ENCODE results near the gene ANKRD49. TPM values are rescaled to one million over a fixed set of nuclear protein-coding genes. Genes with fewer than 3 reads are reported as not detected.
"Not testable (repeated sequence)": the region's sequence is repeated elsewhere in the genome, so short reads cannot be mapped to it uniquely, and the experiment has no call there.

Gene ANKRD49
- total and polyA plus RNA-seq, 2 donors = 41.0 to 44.0 TPM

DNA sequence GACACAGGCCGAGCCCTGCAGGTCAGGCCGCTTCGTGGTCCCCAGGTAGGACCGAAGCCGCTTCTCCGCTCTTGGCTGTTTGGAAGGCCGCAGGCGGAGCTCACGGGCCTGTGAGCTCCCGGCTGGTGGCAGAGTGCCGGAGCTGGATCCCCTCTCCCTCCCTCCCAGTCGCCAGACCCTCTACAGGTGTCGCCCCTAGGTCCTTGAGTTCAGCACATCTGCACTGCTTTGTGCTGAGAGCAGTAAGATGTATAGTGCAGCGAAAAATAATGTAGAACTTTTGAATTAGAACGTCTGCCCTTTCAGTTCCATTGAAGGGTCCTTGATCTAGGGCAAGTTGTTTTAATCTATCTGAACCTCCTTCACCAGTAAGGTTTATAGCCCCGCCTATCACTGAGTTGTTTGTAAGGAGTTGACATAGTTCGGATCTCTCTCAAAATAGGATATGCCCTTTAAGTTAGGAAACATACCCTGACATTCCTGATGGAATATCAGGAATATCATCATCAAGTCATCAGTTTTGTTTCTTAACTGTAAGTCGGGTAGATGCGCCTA lies 419 bp downstream of the ANKRD49 start:
- peaks cover 0 to 4% of the 10 kb centered on the region in 2 donors for H3K4me1 ChIP-seq (ENCODE audit: control insufficient read depth in 2 of 2, insufficient read depth in 2 of 2, low read length in 2 of 2)
- DNase-seq (ENCODE audit: low read depth in 6 of 9, low spot score in 9 of 9) = no peak
- peak overlapping the region; percentile 85 to 89 for H3K27ac ChIP-seq (ENCODE audit: low read depth in 1 of 2, low read length in 1 of 2)
- 8% methylated on average over 19 of the region's 19 CpGs for WGBS
- no peaks in the 10 kb centered on the region for H3K9me3 ChIP-seq (ENCODE audit: control insufficient read depth in 2 of 2, insufficient read depth in 1 of 2, low read length in 1 of 2)
- peaks cover 14 to 35% of the 10 kb centered on the region in 2 donors for H3K36me3 ChIP-seq (ENCODE audit: control insufficient read depth in 2 of 2, insufficient read depth in 2 of 2, low read length in 1 of 2)
- H3K4me3 ChIP-seq (ENCODE audit: low read length in 2 of 2) = peak overlapping the region; percentile 75 to 82
- no peaks in the 10 kb centered on the region for H3K27me3 ChIP-seq (ENCODE audit: control insufficient read depth in 2 of 2, insufficient read depth in 1 of 2, low read length in 1 of 2)

DNA sequence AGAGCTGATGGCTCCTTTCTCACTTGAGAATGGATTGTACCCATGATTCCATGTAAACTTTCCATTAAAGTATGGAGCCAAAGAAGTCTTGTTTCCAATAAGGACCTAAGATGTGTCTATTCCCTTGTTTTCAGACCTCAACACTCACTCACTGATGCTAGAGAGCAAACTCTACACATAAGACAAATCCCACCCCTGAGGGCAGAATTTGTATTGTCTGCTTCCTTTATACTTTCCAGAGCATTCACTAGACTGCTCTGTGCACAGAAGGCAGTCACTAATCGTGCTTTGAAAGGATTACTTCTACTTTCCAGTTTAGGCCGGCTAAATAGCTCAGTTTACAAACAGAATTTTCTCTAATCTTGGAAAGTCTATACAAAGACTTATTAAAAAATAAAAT lies 6.4 kb downstream of the ANKRD49 start:
- no peaks in the 10 kb centered on the region for H3K27me3 ChIP-seq (ENCODE audit: control insufficient read depth in 2 of 2, insufficient read depth in 1 of 2, low read length in 1 of 2)
- peaks cover 10 to 34% of the 10 kb centered on the region in 2 donors for H3K36me3 ChIP-seq (ENCODE audit: control insufficient read depth in 2 of 2, insufficient read depth in 2 of 2, low read length in 1 of 2)
- DNase-seq (ENCODE audit: low read depth in 6 of 9, low spot score in 9 of 9) = no peak
- H3K4me1 ChIP-seq (ENCODE audit: control insufficient read depth in 2 of 2, insufficient read depth in 2 of 2, low read length in 2 of 2) = no peaks in the 10 kb centered on the region
- 96% methylated on average over 2 of the region's 2 CpGs for WGBS
- no peak overlapping the region for H3K27ac ChIP-seq (ENCODE audit: low read depth in 1 of 2, low read length in 1 of 2)
- no peaks in the 10 kb centered on the region for H3K9me3 ChIP-seq (ENCODE audit: control insufficient read depth in 2 of 2, insufficient read depth in 1 of 2, low read length in 1 of 2)
- no peak overlapping the region for H3K4me3 ChIP-seq (ENCODE audit: low read length in 2 of 2)

DNA sequence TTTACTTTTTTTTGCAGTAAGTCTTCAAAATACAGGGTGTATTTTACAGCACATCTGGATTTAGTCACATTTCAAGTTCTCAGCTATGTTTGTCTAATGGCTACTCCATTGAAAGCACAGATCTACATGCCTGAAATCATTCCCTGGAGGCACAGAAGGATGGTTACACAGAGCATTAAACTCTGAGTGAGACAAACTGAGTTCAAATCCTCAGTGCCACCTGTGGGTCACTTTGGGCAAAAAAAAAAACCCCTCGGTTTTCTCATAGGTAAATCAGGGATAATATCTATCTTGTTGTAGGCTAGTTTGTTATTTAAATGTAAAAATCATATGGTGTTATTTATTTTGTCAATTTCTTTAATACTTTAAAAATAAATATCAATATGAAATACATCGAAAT lies 7.7 kb downstream of the ANKRD49 start:
- no peak overlapping the region for H3K27ac ChIP-seq (ENCODE audit: low read depth in 1 of 2, low read length in 1 of 2)
- 90% methylated on average over 2 of the region's 2 CpGs for WGBS

DNA sequence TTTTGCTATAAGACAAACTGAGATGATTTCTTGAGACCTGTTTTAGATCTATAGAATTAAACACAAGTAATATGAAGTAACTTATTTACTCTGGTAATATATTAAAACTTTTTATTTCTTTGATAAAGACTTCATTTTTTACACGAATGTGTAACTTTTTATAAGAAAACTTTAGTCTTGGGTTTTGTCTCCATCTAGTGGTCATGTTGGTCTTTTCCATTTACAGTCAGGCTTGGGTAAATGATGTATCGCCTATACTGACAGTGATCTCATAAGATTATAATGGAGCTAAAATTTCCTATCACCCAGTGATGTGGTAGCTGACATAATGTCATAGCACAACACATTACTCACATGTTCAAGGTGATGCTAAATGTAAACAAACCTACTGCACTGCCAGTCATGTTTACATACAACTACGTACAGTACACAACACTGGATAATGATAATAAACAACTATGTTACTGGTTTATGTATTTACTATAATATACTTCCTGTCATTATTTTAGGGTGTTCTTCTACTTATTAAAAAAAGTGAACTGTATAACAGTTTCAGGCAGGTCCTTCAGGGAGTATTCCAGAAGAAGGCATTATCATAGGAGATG lies 11.0 kb downstream of the ANKRD49 start:
- DNase-seq (ENCODE audit: low read depth in 6 of 9, low spot score in 9 of 9) = peak in 7 of 9 donors; percentile 37 to 78 (median 55)
- no peaks in the 10 kb centered on the region for H3K27me3 ChIP-seq (ENCODE audit: control insufficient read depth in 2 of 2, insufficient read depth in 1 of 2, low read length in 1 of 2)
- H3K27ac ChIP-seq (ENCODE audit: low read depth in 1 of 2, low read length in 1 of 2) = no peak overlapping the region
- H3K9me3 ChIP-seq (ENCODE audit: control insufficient read depth in 2 of 2, insufficient read depth in 1 of 2, low read length in 1 of 2) = no peaks in the 10 kb centered on the region
- H3K36me3 ChIP-seq (ENCODE audit: control insufficient read depth in 2 of 2, insufficient read depth in 2 of 2, low read length in 1 of 2) = peaks cover 4 to 6% of the 10 kb centered on the region in 2 donors
- no peak overlapping the region for H3K4me3 ChIP-seq (ENCODE audit: low read length in 2 of 2)
- no peaks in the 10 kb centered on the region for H3K4me1 ChIP-seq (ENCODE audit: control insufficient read depth in 2 of 2, insufficient read depth in 2 of 2, low read length in 2 of 2)
- 30% methylated on average over 3 of the region's 3 CpGs for WGBS

More for the DNA sequence above, 7.7 kb downstream of the ANKRD49 start:
- no peak overlapping the region for H3K4me3 ChIP-seq (ENCODE audit: low read length in 2 of 2)
- no peaks in the 10 kb centered on the region for H3K27me3 ChIP-seq (ENCODE audit: control insufficient read depth in 2 of 2, insufficient read depth in 1 of 2, low read length in 1 of 2)
- H3K9me3 ChIP-seq (ENCODE audit: control insufficient read depth in 2 of 2, insufficient read depth in 1 of 2, low read length in 1 of 2) = no peaks in the 10 kb centered on the region
- DNase-seq (ENCODE audit: low read depth in 6 of 9, low spot score in 9 of 9) = no peak
- H3K36me3 ChIP-seq (ENCODE audit: control insufficient read depth in 2 of 2, insufficient read depth in 2 of 2, low read length in 1 of 2) = peaks cover 10 to 34% of the 10 kb centered on the region in 2 donors
- H3K4me1 ChIP-seq (ENCODE audit: control insufficient read depth in 2 of 2, insufficient read depth in 2 of 2, low read length in 2 of 2) = no peaks in the 10 kb centered on the region

DNA sequence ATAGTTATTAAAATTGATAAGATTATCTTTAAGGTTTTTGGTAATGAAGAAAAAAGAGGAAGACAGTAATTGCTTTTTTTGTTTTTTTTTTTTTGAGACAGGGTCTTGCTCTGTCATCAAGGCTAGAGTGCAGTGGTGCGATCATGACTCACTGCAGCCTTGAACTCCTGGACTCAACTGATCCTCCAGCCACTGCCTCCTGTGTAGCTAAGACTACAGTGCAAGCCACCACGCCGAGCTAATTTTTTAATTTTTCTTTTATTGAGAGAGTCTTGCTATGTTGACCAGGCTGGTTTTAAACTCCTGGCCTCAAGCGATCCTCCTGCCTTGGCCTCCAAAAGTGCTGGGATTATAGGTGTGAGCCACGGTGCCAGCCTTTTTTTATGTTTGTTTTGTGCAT lies 12.7 kb downstream of the ANKRD49 start:
- H3K9me3 ChIP-seq (ENCODE audit: control insufficient read depth in 2 of 2, insufficient read depth in 1 of 2, low read length in 1 of 2); H3K27ac ChIP-seq (ENCODE audit: low read depth in 1 of 2, low read length in 1 of 2); H3K36me3 ChIP-seq (ENCODE audit: control insufficient read depth in 2 of 2, insufficient read depth in 2 of 2, low read length in 1 of 2); H3K4me1 ChIP-seq (ENCODE audit: control insufficient read depth in 2 of 2, insufficient read depth in 2 of 2, low read length in 2 of 2); H3K4me3 ChIP-seq (ENCODE audit: low read length in 2 of 2); H3K27me3 ChIP-seq (ENCODE audit: control insufficient read depth in 2 of 2, insufficient read depth in 1 of 2, low read length in 1 of 2); DNase-seq (ENCODE audit: low read depth in 6 of 9, low spot score in 9 of 9): not testable (repeated sequence)
- 96% methylated on average over 5 of the region's 5 CpGs for WGBS

DNA sequence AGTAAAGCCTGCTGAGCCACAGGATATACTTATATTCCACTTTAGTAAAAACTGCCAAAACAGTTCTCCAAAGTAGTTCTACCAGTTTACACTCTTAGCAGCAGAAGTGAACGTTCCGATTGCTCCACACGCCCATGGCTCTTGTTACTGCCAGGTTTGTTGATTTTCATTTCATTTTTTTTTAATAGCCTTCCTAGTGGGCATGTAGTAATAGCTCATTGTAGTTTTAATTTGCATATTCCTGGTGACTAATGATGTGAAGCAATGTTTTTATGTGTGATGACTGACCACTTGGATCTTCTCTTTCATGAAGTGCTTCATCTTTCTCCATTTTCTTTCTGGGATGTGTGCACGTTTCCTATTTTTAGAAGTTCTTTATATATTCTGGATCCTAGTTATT lies 13.7 kb downstream of the ANKRD49 start:
- H3K4me3 ChIP-seq (ENCODE audit: low read length in 2 of 2) = no peak overlapping the region
- H3K36me3 ChIP-seq (ENCODE audit: control insufficient read depth in 2 of 2, insufficient read depth in 2 of 2, low read length in 1 of 2) = no peaks in the 10 kb centered on the region
- peaks cover 0 to 13% of the 10 kb centered on the region in 2 donors for H3K27me3 ChIP-seq (ENCODE audit: control insufficient read depth in 2 of 2, insufficient read depth in 1 of 2, low read length in 1 of 2)
- no peak for DNase-seq (ENCODE audit: low read depth in 6 of 9, low spot score in 9 of 9)
- H3K27ac ChIP-seq (ENCODE audit: low read depth in 1 of 2, low read length in 1 of 2) = no peak overlapping the region
- H3K4me1 ChIP-seq (ENCODE audit: control insufficient read depth in 2 of 2, insufficient read depth in 2 of 2, low read length in 2 of 2) = peaks cover 0 to 8% of the 10 kb centered on the region in 2 donors
- 91% methylated on average over 4 of the region's 4 CpGs for WGBS
- no peaks in the 10 kb centered on the region for H3K9me3 ChIP-seq (ENCODE audit: control insufficient read depth in 2 of 2, insufficient read depth in 1 of 2, low read length in 1 of 2)

DNA sequence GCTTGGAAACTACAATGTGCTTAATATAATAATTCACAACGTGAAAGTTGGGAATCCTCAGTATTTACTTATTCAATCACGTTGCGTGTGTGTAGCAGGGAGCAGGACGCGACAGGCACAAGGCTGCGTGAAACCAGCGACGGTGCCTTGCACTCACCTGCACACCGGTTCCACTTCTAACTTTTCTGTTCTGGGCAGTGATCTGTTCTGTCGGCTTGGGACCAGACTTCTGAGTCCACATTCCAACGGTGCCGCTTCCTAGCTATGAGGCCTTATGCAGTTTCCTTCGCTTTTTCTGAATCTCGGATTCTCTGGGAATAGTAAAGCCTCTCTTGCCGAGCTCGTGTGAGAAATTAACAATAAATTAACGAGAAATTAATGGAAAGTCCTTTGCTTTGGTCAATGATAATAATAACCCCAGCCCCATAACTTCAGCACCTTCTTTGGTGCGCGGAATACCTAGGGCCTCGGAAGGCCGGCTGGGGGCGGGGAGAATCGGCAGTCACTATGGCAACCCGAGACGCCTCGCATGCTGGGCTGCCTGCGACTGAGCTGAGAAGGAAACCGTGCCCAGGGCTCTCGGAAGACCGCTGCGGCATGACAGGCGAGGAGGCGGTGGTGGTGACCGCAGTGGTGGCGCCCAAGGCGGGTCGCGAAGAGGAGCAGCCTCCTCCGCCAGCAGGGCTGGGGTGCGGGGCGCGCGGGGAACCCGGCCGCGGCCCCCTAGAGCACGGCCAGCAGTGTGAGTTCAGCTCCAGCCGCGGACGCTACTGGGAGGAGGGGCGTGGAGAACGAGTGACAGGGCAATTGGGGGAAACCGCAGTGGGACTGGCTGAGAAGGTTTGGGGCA lies 18.4 kb downstream of the ANKRD49 start, which contains the start of gene C11orf97:
C11orf97 (plus strand) TSS at position 530 of the 850 bp plus-strand sequence; CDS start at position 598, 68 bp downstream.
- Histone ChIP-seq H3K9me3 (ENCODE audit: control insufficient read depth in 2 of 2, insufficient read depth in 1 of 2, low read length in 1 of 2) (no peaks in the 10 kb centered on the region), H3K36me3 (ENCODE audit: control insufficient read depth in 2 of 2, insufficient read depth in 2 of 2, low read length in 1 of 2) (no peaks in the 10 kb centered on the region), H3K27me3 (ENCODE audit: control insufficient read depth in 2 of 2, insufficient read depth in 1 of 2, low read length in 1 of 2) (peaks cover 2 to 37% of the 10 kb centered on the region in 2 donors), H3K27ac (ENCODE audit: low read depth in 1 of 2, low read length in 1 of 2) (no peak within 1 kb of the TSS), H3K4me1 (ENCODE audit: control insufficient read depth in 2 of 2, insufficient read depth in 2 of 2, low read length in 2 of 2) (peaks cover 0 to 10% of the 10 kb centered on the region in 2 donors), H3K4me3 (ENCODE audit: low read length in 2 of 2) (peak within 1 kb of the TSS; percentile 19 to 49)
- WGBS = 17% methylated on average over 53 of the region's 53 CpGs
- peak in 6 of 9 donors; percentile 41 to 71 (median 50) for DNase-seq (ENCODE audit: low read depth in 6 of 9, low spot score in 9 of 9)

DNA sequence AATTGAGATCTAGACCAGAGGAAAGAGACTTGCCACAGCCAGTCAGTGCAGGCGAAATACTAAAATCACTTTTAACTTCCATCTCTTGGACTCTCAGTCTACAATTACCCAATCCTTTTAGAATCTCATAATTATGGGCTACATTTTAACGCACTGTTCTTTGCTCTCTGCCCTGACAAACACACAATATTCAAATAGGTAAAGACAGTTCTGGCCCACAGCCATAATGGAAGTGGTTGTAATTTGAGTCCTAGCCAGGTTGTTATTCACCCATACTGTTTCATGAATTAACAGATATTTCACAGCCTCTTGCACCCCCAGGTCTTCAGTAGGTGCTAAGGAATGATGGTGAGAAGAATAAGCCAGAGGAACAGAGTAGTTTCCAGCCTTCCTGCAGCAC lies 19.3 kb downstream of the ANKRD49 start:
- Histone ChIP-seq H3K27me3 (ENCODE audit: control insufficient read depth in 2 of 2, insufficient read depth in 1 of 2, low read length in 1 of 2) (peaks cover 2 to 37% of the 10 kb centered on the region in 2 donors), H3K36me3 (ENCODE audit: control insufficient read depth in 2 of 2, insufficient read depth in 2 of 2, low read length in 1 of 2) (no peaks in the 10 kb centered on the region), H3K4me1 (ENCODE audit: control insufficient read depth in 2 of 2, insufficient read depth in 2 of 2, low read length in 2 of 2) (peaks cover 0 to 10% of the 10 kb centered on the region in 2 donors), H3K27ac (ENCODE audit: low read depth in 1 of 2, low read length in 1 of 2) (no peak overlapping the region), H3K9me3 (ENCODE audit: control insufficient read depth in 2 of 2, insufficient read depth in 1 of 2, low read length in 1 of 2) (no peaks in the 10 kb centered on the region), H3K4me3 (ENCODE audit: low read length in 2 of 2) (no peak overlapping the region)
- no peak for DNase-seq (ENCODE audit: low read depth in 6 of 9, low spot score in 9 of 9)
- 48% methylated on average over 2 of the region's 2 CpGs for WGBS

DNA sequence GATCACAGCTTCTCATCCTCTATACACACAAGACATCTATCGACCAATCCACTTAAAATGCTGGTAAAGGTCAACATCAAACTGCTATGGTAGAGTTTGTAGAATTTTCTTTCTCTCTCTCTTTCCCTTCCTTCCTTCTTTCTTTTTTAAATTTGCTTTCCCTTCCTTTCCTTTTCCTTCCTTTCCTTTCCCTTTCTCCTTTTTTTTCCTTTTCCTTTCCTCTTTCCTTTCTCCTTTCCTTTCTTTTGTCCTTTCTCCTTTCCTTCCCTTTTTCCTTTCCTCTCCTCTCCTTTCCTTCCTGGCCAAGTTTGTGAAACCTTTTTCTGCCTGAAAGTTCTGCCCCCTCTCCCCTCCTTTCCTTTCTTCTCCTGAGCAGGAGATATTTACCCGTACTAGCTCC lies 21.6 kb downstream of the ANKRD49 start:
- H3K36me3 ChIP-seq (ENCODE audit: control insufficient read depth in 2 of 2, insufficient read depth in 2 of 2, low read length in 1 of 2) = no peaks in the 10 kb centered on the region
- no peak overlapping the region for H3K27ac ChIP-seq (ENCODE audit: low read depth in 1 of 2, low read length in 1 of 2)
- no peak for DNase-seq (ENCODE audit: low read depth in 6 of 9, low spot score in 9 of 9)
- H3K4me1 ChIP-seq (ENCODE audit: control insufficient read depth in 2 of 2, insufficient read depth in 2 of 2, low read length in 2 of 2) = peaks cover 0 to 10% of the 10 kb centered on the region in 2 donors
- peaks cover 2 to 37% of the 10 kb centered on the region in 2 donors for H3K27me3 ChIP-seq (ENCODE audit: control insufficient read depth in 2 of 2, insufficient read depth in 1 of 2, low read length in 1 of 2)
- H3K9me3 ChIP-seq (ENCODE audit: control insufficient read depth in 2 of 2, insufficient read depth in 1 of 2, low read length in 1 of 2) = no peaks in the 10 kb centered on the region
- WGBS = 94% methylated on average over 2 of the region's 2 CpGs
- H3K4me3 ChIP-seq (ENCODE audit: low read length in 2 of 2) = no peak overlapping the region
